T-helper 17 cell (primary cell): ENCODE measurements around the gene ABLIM2. TPM values are rescaled to one million over a fixed set of nuclear protein-coding genes. Genes with fewer than 3 reads are reported as not detected.

Experiments used
- ATAC-seq: fragments of 150-1000 bp; cut with Tn5 transposase; 2 replicates; pipeline ENCODE4 v1.10.0; 2021; ENCODE audit warnings: mild to moderate bottlenecking, moderate library complexity
- DNase-seq, 3 donors: peaks; one replicate each; pipeline versions ENCODE4 v3.0.0 to v3.0.0-alpha.2; 2020 to 2021
- H3K9me3 ChIP-seq: one replicate; pipeline ENCODE4 v1.7.0; 2013; ENCODE audit warnings: low read length, mild to moderate bottlenecking; ENCODE audit not compliant: control insufficient read depth, poor library complexity, severe bottlenecking
- H3K27ac Mint-ChIP-seq: one replicate; pipeline ENCODE4 v1.8.0; 2022; ENCODE audit warnings: mild to moderate bottlenecking, moderate library complexity, mixed read lengths
- H3K27me3 Mint-ChIP-seq: one replicate; pipeline ENCODE4 v1.8.0; 2022; ENCODE audit warnings: mixed read lengths
- H3K36me3 Mint-ChIP-seq: one replicate; pipeline ENCODE4 v1.8.0; 2022; ENCODE audit warnings: low read depth, mixed read lengths
- H3K4me1 Mint-ChIP-seq: one replicate; pipeline ENCODE4 v1.8.0; 2022; ENCODE audit warnings: mild to moderate bottlenecking, mixed read lengths
- H3K4me3 Mint-ChIP-seq: one replicate; pipeline ENCODE4 v1.8.0; 2022; ENCODE audit warnings: mild to moderate bottlenecking, moderate library complexity, mixed read lengths
- total RNA-seq, 4 donors: library from RNA in 2 of 4; stranded (reverse) in 2 of 4; gene quantifications; one replicate each; pipeline ENCODE4 v1.2.3 and lab custom pipeline; 2022 to 2026

The ABLIM2 gene
- total RNA-seq, 2 donors from 2014 or later = 4.1 to 4.3 TPM

DNA sequence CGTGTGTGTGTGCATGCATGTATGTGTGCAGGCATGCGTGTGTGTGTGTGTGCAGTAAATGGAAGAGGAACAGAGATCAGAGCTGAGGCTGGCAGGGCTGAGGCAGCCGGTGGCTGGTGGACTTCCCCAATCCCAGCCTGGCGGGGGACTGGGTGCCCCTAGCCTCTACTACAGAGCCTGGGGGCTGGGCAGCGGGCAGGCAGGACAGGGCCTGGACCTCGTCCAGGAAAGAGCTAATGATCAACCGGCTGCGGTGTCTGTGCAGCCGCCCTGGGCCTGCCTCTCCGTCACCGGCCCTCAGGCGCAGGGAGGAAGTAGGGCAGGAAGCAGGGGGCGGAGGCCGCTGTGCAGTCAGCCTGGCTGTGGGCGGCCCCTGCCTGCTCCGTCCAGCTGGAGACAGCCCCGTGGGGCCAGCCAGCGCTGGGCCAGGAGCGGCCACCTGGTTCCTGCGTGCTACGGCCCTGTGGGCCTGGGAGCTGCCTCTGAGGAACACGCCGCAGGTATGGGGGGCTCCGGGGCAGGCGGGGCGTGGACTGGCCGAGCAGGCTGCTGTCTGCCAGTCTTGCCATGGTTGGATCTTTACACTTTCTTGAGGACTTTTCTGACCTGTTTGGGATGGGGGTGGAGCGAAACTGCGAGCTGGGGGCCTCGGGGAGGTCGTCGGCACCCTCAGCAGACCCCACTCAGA is 40.4 kb upstream of the ABLIM2 start, which contains the start of gene SH3TC1:
Gene SH3TC1 (plus strand): TSS at position 385 of the 688 bp plus-strand sequence. CDS start 5,905 bp downstream, outside the sequence.
- Mint-ChIP-seq H3K27me3 (no peaks in the 10 kb centered on the region), H3K27ac (peak within 1 kb of the TSS; percentile 97), H3K36me3 (peaks cover 2% of the 10 kb centered on the region), H3K4me3 (peak within 1 kb of the TSS; percentile 95), H3K4me1 (peaks cover 31% of the 10 kb centered on the region)
- H3K9me3 ChIP-seq = no peaks in the 10 kb centered on the region
- ATAC-seq (peak; percentile 65), DNase-seq (peak; percentile 44 to 51 (median 46))

DNA sequence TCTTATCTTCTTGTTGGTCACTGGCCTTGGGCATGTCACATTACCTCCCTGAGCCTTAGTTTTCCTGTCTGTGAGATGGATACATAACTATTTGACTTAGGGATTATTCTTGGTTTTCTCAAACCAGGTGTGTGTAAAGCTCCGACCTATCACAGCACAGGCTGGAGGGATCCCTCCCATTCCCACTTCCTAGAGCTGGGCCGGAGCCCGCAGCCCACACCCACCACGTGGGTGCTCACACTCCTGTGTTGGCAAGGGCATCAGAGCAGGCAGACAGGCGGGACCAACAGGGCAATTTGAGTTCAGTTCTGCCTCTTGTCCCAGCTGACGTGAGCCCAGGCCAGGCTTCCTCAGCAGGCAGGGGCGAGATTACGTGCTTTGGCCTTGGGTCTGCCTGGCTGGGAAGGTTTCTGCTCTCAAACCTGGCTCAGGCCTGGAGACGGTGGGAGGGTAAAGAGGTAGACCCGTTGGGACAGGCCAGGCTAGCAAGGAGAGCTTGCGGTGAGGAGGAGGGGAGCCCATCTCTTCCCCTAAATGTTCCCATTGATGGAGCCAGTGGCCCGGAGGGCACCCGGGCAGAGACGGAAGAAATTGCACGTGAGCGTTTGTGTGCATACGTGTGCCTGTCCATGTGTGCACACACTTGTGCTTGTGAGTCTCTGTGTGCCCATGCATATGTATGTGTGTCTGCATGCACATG is 39.7 kb upstream of the ABLIM2 start:
- no peak for DNase-seq
- Mint-ChIP-seq H3K4me1 (peaks cover 32% of the 10 kb centered on the region), H3K4me3 (peak overlapping the region; percentile 95)

DNA sequence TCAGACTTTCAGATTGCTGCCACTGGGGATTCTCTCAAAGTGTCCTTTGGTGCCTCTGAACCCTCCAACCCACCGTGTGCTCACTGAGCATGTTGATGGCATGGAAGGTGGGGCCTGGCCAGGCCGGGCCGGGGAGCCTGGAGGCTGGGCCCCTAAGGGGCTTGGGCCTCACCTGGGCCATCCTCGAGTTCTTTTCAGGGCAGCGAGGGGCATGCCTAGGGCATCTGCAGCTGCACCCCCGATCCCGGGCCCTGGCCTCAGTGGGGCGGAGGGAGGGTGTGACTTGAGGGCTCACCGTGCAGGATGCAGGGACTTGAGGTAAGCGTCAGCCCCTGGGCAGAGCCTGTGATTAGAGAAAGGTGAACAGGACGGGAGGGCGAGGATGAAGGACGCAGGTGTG is 38.9 kb upstream of the ABLIM2 start:
- peaks cover 35% of the 10 kb centered on the region for H3K4me1 Mint-ChIP-seq
- no peaks in the 10 kb centered on the region for H3K9me3 ChIP-seq
- no peak overlapping the region for H3K4me3 Mint-ChIP-seq
- DNase-seq = no peak
- peaks cover 2% of the 10 kb centered on the region for H3K36me3 Mint-ChIP-seq
- H3K27ac Mint-ChIP-seq = no peak overlapping the region
- H3K27me3 Mint-ChIP-seq = no peaks in the 10 kb centered on the region
- no peak for ATAC-seq

More for the DNA sequence above, 39.7 kb upstream of the ABLIM2 start:
- ATAC-seq = no peak
- H3K27me3 Mint-ChIP-seq = no peaks in the 10 kb centered on the region
- no peaks in the 10 kb centered on the region for H3K9me3 ChIP-seq
- H3K27ac Mint-ChIP-seq = peak overlapping the region; percentile 97
- H3K36me3 Mint-ChIP-seq = peaks cover 2% of the 10 kb centered on the region

DNA sequence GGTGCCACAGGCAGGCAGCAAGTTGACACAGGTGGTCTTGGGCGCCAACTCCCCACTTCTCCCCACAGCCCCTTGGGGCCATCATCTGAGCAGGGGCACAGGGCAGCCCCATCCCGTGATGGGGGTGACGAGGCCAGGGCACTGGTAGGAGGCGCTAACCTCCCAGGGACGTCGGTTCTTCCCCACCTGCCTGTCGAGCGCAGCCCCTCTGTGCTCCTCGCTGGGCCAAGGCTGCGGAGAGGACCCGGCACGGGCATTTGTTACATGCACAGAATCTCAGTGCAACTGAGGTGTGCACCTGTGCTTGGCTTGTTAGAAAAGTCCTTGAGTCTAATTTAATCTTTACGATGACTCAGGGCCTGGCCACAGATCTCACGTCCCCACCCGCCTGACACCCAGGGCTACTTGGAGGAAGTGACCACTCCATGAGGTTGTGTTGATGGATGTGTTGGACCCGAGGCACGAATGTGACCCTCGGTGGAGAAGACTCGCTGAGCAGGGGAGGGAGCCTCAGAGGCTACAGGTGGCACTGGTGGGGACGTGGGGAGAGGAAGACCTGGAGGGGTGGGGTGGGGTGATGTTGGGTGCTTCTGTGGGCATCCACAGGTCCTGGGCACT is 37.3 kb upstream of the ABLIM2 start:
- ATAC-seq (no peak), DNase-seq (no peak)
- Mint-ChIP-seq H3K4me1 (peaks cover 25% of the 10 kb centered on the region), H3K27me3 (no peaks in the 10 kb centered on the region), H3K4me3 (no peak overlapping the region), H3K27ac (no peak overlapping the region), H3K36me3 (no peaks in the 10 kb centered on the region)
- no peaks in the 10 kb centered on the region for H3K9me3 ChIP-seq

DNA sequence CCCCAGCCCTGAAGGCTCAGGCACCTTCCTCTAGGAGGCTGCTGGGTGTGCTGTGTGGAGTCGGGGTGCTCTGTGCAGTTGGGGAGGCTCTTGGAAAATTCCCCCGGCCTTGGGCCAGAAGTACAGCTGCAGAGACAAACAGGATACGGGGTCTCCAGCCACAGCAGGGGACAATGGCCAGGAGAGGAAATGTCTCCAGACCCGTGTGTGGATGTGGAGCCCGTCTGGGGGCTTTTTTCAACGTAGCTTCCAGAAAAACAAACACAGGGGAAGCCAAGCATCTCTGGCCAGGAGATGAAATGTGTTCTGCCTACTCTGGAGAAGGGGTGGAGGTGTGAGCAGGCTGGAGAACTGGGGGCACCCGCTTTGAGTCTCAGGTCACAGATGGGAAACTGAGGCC is 36.8 kb upstream of the ABLIM2 start:
- peaks cover 24% of the 10 kb centered on the region for H3K4me1 Mint-ChIP-seq
- ATAC-seq (no peak), DNase-seq (no peak)
- H3K9me3 ChIP-seq = no peaks in the 10 kb centered on the region
- H3K4me3 Mint-ChIP-seq = no peak overlapping the region
- H3K27ac Mint-ChIP-seq = no peak overlapping the region
- no peaks in the 10 kb centered on the region for H3K36me3 Mint-ChIP-seq
- no peaks in the 10 kb centered on the region for H3K27me3 Mint-ChIP-seq

DNA sequence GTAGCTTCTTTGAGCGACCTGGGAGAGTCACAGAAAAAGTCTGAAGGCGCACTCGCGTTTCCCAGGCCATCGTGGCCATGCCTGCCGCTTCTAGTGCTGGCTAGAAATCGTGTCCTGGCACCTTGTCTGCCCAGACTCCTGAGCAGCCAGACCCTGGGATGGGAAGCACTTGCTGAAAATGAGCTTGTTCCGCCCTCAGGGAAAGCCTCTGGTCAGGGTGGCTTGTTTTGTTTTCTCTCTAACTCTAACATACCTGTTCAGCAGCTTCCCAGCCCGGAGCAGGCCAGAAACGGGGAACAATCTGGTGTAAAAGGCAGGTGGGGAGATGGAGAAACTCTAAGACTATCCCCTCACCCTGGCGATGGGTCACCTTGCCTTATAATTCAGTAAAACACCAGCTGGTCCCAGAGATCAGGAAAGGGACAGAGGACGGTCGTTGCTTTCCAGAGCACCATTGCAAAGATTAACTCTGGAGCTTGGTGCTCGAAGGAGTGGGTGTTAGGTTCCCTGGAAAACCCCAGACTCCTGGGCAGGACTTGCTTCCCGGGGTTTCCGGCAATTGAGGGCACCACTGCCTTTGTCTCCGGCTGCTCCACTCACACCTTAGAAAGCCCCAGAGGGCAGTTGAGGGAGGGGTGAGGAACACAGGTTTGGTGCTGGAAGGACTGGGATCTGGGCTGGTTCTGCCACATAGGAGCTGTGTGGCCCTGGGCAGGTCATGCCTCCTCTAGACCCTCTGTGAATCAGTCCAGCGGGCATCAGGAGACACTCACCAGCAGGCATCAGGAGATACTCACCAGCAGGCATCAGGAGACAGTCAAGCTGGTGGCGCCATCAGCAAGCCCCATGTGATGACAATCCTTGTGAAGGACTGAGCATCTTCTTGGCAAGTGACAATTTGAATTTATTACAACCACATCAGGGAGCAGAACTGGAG is 36.0 kb upstream of the ABLIM2 start:
- DNase-seq (no peak), ATAC-seq (no peak)
- Mint-ChIP-seq H3K4me1 (peaks cover 17% of the 10 kb centered on the region), H3K27ac (no peak overlapping the region), H3K36me3 (no peaks in the 10 kb centered on the region), H3K4me3 (no peak overlapping the region), H3K27me3 (no peaks in the 10 kb centered on the region)
- H3K9me3 ChIP-seq = no peaks in the 10 kb centered on the region

DNA sequence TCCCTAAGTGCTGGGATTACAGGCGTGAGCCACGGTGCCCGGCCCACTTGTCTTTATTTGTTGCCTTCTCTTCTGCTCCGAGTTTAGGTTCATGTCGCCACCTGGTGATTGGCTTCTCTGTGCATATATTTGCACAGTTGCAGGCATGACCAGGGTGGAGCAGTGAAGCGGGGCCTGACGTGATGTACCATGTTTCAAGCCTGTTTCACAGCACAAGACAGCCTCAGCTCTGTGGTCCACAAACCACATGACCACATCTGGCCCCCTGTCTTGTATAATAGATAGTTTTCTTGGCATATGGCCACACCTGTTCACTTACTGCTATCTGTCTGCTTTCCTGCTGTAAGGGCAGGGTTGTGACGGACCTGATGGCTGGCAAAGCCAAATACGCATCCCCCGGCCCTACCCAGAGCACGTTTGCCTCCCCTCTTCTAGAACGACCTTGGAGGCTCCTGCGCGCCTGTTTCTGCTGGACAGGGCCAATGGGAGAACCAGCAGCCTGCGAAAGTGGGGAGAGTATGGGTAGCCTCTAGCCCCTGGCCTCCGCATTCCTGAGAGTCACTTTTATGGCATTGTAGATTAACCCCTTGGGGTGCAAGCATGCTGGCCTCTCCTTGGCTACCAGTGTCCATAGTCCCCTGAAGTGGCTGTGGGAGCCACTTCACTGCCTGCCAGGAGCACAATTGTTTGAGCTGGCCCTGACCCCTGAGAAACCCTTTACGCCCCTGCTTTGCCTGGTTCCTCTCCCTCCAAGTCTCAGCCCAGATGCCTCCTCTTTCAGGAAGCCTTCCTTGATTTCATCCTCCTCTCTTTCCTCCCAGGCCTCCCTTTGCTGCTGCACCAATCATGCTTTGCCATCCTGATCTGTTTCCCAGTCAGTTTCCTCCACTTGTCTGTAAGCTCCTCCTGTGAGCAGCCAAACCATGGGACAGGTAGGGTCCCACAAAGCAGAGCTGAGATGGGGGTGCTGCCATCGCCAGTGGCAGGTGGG is 34.4 kb upstream of the ABLIM2 start:
- H3K27me3 Mint-ChIP-seq = peaks cover 6% of the 10 kb centered on the region
- no peak for DNase-seq

DNA sequence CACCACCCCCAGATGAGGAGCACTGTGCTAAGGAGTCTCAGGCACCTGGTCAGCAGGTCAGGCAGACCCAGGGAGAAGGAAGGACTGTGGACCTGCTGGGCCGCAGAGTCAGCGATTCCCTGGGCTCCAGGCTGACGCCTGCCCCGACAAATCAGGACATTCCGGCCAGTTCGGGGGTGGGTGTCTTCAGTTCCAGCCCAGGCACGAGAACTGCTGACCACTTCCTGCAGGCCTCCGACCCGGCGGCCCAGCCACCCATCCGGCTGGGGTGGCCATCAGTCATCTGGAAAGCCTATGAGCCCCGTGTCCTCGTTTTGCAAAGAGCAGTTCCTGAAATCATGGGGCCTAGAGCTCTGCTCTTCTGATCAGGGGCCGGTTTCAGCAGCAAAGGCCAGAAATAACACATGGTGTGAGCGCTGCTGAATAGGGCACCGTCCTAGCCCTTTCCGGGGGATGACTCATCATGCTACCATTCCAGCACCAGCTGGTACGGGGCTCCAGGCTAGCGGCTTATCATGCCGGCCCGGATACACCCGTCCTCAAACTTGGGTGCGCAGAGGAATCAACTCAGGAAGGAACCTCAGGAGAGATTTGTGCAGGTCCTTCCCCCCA is 32.6 kb upstream of the ABLIM2 start:
- H3K27me3 Mint-ChIP-seq = peaks cover 12% of the 10 kb centered on the region
- H3K4me3 Mint-ChIP-seq = no peak overlapping the region
- H3K27ac Mint-ChIP-seq = no peak overlapping the region
- no peaks in the 10 kb centered on the region for H3K9me3 ChIP-seq
- DNase-seq = no peak
- peak; percentile 20 for ATAC-seq
- peaks cover 7% of the 10 kb centered on the region for H3K4me1 Mint-ChIP-seq
- H3K36me3 Mint-ChIP-seq = no peaks in the 10 kb centered on the region

More for the DNA sequence above, 34.4 kb upstream of the ABLIM2 start:
- Mint-ChIP-seq H3K4me1 (peaks cover 7% of the 10 kb centered on the region), H3K36me3 (no peaks in the 10 kb centered on the region), H3K27ac (peak overlapping the region; percentile 71), H3K4me3 (no peak overlapping the region)
- peak; percentile 91 for ATAC-seq
- H3K9me3 ChIP-seq = no peaks in the 10 kb centered on the region

DNA sequence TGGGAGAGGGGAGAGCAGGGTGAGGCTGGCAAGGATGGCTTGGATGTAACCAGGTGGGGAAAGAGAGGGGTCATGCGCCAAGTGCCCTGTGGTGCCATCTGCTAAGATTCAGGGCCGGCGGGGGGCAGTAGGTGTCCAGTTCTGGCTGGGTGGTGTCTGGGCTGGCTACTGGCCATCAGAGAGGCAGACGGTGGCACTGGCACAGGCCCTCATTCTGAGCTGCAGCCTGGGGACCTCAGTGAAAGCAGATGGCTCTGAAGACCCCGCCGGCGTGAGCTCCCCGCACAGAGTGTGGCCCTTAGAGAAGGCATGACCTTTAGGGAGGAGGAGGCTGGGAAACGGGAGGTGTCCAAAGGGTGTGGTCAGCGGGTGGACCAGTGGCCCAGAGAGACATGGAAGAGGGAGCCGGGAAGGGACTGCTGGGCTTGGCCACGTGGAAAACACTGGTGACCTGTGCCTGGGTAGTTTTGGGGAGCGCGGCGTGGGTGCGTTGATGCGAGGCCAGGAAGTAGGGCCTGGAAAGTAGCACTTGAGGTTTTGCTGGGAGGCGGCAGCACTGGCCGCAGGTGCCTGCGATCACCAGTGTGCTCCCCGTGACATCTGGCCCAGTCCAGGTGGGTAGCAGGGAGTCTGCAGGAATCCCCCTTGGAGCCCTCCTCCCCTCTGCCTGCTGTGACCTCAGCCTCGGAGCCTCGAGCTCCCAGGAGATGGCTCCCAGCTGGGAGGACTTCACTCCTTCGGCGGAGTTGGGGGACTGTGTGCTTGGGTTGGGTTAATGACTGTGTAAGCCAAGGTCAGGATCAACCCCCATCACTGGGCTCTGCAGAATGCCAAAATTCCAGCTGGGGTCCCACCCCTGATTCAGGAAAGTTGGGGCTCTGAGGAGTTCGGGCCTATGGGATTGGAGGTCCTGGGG is 31.2 kb upstream of the ABLIM2 start:
- DNase-seq = no peak
- Mint-ChIP-seq H3K27ac (peak overlapping the region; percentile 57), H3K27me3 (peaks cover 16% of the 10 kb centered on the region), H3K36me3 (no peaks in the 10 kb centered on the region), H3K4me1 (peaks cover 7% of the 10 kb centered on the region), H3K4me3 (no peak overlapping the region)
- no peak for ATAC-seq
- no peaks in the 10 kb centered on the region for H3K9me3 ChIP-seq

DNA sequence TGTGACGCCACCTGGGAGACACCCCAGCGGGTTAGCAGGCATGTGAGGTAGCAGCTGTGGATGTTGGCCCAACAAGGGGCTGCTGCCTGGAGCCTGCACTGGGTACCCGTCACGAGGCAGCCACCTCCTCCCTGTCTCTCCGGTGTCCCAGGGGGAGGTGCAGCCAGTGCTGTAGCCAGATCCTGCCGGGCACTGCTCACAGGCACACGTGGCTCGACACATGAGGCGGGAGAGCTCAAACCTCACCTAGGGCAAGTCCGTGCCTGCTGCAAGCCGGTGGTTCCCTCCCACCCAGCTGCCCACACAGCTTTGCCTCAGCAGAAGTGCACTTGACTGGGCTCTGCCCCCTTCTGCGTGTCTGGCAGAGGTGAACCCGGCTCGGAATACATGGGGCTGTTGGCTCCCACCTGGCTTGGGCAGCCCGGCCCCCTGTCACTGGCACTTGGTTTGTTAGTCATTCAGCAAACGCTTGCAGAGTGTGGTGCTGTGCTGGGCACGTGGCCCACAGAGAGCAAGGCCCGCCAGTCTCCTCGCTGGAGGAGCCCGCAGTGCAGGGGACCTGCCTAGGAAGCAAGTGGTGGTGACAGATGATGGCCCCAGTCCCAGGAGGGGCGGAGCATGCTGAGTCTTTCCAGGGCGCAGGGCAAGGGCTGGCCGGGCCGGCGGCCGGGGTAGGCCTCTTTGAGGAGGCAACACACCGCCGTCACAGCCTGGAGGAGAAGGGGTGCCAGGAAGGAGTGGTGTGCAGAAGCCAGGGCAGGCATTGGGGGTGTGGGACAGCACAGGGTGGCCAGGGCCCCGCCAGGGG is 30.3 kb upstream of the ABLIM2 start:
- DNase-seq (no peak), ATAC-seq (no peak)
- peak overlapping the region; percentile 57 for H3K27ac Mint-ChIP-seq
- H3K27me3 Mint-ChIP-seq = peaks cover 16% of the 10 kb centered on the region
- no peak overlapping the region for H3K4me3 Mint-ChIP-seq
- peaks cover 7% of the 10 kb centered on the region for H3K4me1 Mint-ChIP-seq
- H3K36me3 Mint-ChIP-seq = no peaks in the 10 kb centered on the region
- no peaks in the 10 kb centered on the region for H3K9me3 ChIP-seq
